DMS53 treated with DMSO at 0.1 percent for 48 hours (cell line): ENCODE measurements around the gene MEF2A.

ENCODE experiments used
- DNase-seq: peaks from one replicate; lab custom pipeline; 2025; ENCODE audit not compliant: unreplicated experiment; lab: John Stamatoyannopoulos, UW

Gene MEF2A

GRCh38 chr15:99702895-99703602, 137.3 kb downstream of the MEF2A start:
- DNase-seq: no peak

- peak; percentile 37 for DNase-seq
These were observed 138.0 kb downstream of the MEF2A start for GRCh38 chr15:99703603-99704443.

GRCh38 chr15:99704444-99704838, 138.7 kb downstream of the MEF2A start:
- DNase-seq: peak; percentile 57

GRCh38 chr15:99706557-99707303, 140.9 kb downstream of the MEF2A start:
- no peak for DNase-seq

GRCh38 chr15:99707473-99708270, 141.9 kb downstream of the MEF2A start:
- DNase-seq: no peak

GRCh38 chr15:99708563-99708962, 142.8 kb downstream of the MEF2A start:
- DNase-seq: no peak

GRCh38 chr15:99709243-99709986, 143.6 kb downstream of the MEF2A start:
- no peak for DNase-seq

GRCh38 chr15:99711625-99712024, 145.8 kb downstream of the MEF2A start:
- DNase-seq: no peak

- DNase-seq: no peak
These were observed 146.6 kb downstream of the MEF2A start for GRCh38 chr15:99712415-99712814.

- DNase-seq: no peak
These were observed 150.8 kb downstream of the MEF2A start for GRCh38 chr15:99716540-99717095.

- DNase-seq: no peak
These were observed 151.6 kb downstream of the MEF2A start for GRCh38 chr15:99717161-99718009.

GRCh38 chr15:99718421-99718820, 152.6 kb downstream of the MEF2A start:
- DNase-seq: no peak

- no peak for DNase-seq
These were observed 153.3 kb downstream of the MEF2A start for GRCh38 chr15:99719096-99719541.

GRCh38 chr15:99720533-99720932, 154.7 kb downstream of the MEF2A start:
- DNase-seq: no peak

GRCh38 chr15:99721104-99721778, 155.5 kb downstream of the MEF2A start:
- DNase-seq: peak; percentile 55

GRCh38 chr15:99721896-99722295, 156.1 kb downstream of the MEF2A start:
- DNase-seq: no peak

- DNase-seq: no peak
These were observed 156.6 kb downstream of the MEF2A start for GRCh38 chr15:99722406-99722805.

GRCh38 chr15:99726333-99726732, 160.5 kb downstream of the MEF2A start:
- DNase-seq: no peak
